Measurements from ENCODE around the gene GOLT1B. TPM values are rescaled to one million over a fixed set of nuclear protein-coding genes. Genes with fewer than 3 reads are reported as not detected.
A peak's percentile ranks its signal among the peaks of the same experiment; 100 is the strongest.

The GOLT1B gene
- total RNA-seq, 1 donor from 2014 or later, result 42.2 TPM

- Mint-ChIP-seq H3K36me3 (ENCODE audit: unreplicated experiment) (peaks cover 9% of the 10 kb centered on the region), H3K9me3 (ENCODE audit: unreplicated experiment) (no peaks in the 10 kb centered on the region), H3K27ac (ENCODE audit: unreplicated experiment) (no peak overlapping the region), H3K27me3 (ENCODE audit: unreplicated experiment) (peaks cover 2% of the 10 kb centered on the region), H3K4me3 (ENCODE audit: unreplicated experiment) (peak overlapping the region; percentile 82), H3K4me1 (ENCODE audit: low read depth, unreplicated experiment) (no peaks in the 10 kb centered on the region)
- DNase-seq, result peak; percentile 72
- no peak for TF ChIP-seq CTCF (IDR thresholded peaks at IDR 0.05; ENCODE audit: partially characterized antibody, unreplicated experiment)
Observed at GRCh38 chr12:21527451-21528180, 26.0 kb downstream of the GOLT1B start.

GRCh38 chr12:21528953-21529352 is 27.4 kb downstream of the GOLT1B start:
- Mint-ChIP-seq H3K4me1 (ENCODE audit: low read depth, unreplicated experiment) (no peaks in the 10 kb centered on the region), H3K9me3 (ENCODE audit: unreplicated experiment) (no peaks in the 10 kb centered on the region), H3K4me3 (ENCODE audit: unreplicated experiment) (peak overlapping the region; percentile 82), H3K36me3 (ENCODE audit: unreplicated experiment) (peaks cover 9% of the 10 kb centered on the region), H3K27me3 (ENCODE audit: unreplicated experiment) (peaks cover 2% of the 10 kb centered on the region), H3K27ac (ENCODE audit: unreplicated experiment) (no peak overlapping the region)
- no peak for DNase-seq
- no peak for TF ChIP-seq CTCF (IDR thresholded peaks at IDR 0.05; ENCODE audit: partially characterized antibody, unreplicated experiment)

- Mint-ChIP-seq H3K4me1 (ENCODE audit: low read depth, unreplicated experiment) (no peaks in the 10 kb centered on the region), H3K27me3 (ENCODE audit: unreplicated experiment) (peaks cover 2% of the 10 kb centered on the region), H3K36me3 (ENCODE audit: unreplicated experiment) (peaks cover 8% of the 10 kb centered on the region), H3K4me3 (ENCODE audit: unreplicated experiment) (no peak overlapping the region), H3K27ac (ENCODE audit: unreplicated experiment) (no peak overlapping the region), H3K9me3 (ENCODE audit: unreplicated experiment) (no peaks in the 10 kb centered on the region)
- no peak for DNase-seq
- TF ChIP-seq CTCF (IDR thresholded peaks at IDR 0.05; ENCODE audit: partially characterized antibody, unreplicated experiment), result no peak
Observed at GRCh38 chr12:21529456-21529855, 27.9 kb downstream of the GOLT1B start.

GRCh38 chr12:21538061-21538653 is 36.6 kb downstream of the GOLT1B start:
- Mint-ChIP-seq H3K36me3 (ENCODE audit: unreplicated experiment) (no peaks in the 10 kb centered on the region), H3K9me3 (ENCODE audit: unreplicated experiment) (no peaks in the 10 kb centered on the region), H3K27me3 (ENCODE audit: unreplicated experiment) (no peaks in the 10 kb centered on the region), H3K4me1 (ENCODE audit: low read depth, unreplicated experiment) (no peaks in the 10 kb centered on the region), H3K4me3 (ENCODE audit: unreplicated experiment) (no peak overlapping the region), H3K27ac (ENCODE audit: unreplicated experiment) (no peak overlapping the region)
- no peak for TF ChIP-seq CTCF (IDR thresholded peaks at IDR 0.05; ENCODE audit: partially characterized antibody, unreplicated experiment)
- no peak for DNase-seq

- no peak for TF ChIP-seq CTCF (IDR thresholded peaks at IDR 0.05; ENCODE audit: partially characterized antibody, unreplicated experiment)
- no peak overlapping the region for H3K27ac Mint-ChIP-seq (ENCODE audit: unreplicated experiment)
- no peaks in the 10 kb centered on the region for H3K4me1 Mint-ChIP-seq (ENCODE audit: low read depth, unreplicated experiment)
- H3K27me3 Mint-ChIP-seq (ENCODE audit: unreplicated experiment), result no peaks in the 10 kb centered on the region
- no peak overlapping the region for H3K4me3 Mint-ChIP-seq (ENCODE audit: unreplicated experiment)
- no peak for DNase-seq
- no peaks in the 10 kb centered on the region for H3K9me3 Mint-ChIP-seq (ENCODE audit: unreplicated experiment)
- no peaks in the 10 kb centered on the region for H3K36me3 Mint-ChIP-seq (ENCODE audit: unreplicated experiment)
Observed at GRCh38 chr12:21539797-21540196, 38.2 kb downstream of the GOLT1B start.

Measured in glutamatergic neuron (in vitro differentiated cells).